Measurements from ENCODE around the gene RELA. TPM values are rescaled to one million over a fixed set of nuclear protein-coding genes. Genes with fewer than 3 reads are reported as not detected.

RELA gene
- total and polyA plus RNA-seq, 2 of the 13 experiments (the other 11 are each of a cell fraction or from before 2014, with no cell fraction given), result 21.4 to 40.5 TPM

DNA sequence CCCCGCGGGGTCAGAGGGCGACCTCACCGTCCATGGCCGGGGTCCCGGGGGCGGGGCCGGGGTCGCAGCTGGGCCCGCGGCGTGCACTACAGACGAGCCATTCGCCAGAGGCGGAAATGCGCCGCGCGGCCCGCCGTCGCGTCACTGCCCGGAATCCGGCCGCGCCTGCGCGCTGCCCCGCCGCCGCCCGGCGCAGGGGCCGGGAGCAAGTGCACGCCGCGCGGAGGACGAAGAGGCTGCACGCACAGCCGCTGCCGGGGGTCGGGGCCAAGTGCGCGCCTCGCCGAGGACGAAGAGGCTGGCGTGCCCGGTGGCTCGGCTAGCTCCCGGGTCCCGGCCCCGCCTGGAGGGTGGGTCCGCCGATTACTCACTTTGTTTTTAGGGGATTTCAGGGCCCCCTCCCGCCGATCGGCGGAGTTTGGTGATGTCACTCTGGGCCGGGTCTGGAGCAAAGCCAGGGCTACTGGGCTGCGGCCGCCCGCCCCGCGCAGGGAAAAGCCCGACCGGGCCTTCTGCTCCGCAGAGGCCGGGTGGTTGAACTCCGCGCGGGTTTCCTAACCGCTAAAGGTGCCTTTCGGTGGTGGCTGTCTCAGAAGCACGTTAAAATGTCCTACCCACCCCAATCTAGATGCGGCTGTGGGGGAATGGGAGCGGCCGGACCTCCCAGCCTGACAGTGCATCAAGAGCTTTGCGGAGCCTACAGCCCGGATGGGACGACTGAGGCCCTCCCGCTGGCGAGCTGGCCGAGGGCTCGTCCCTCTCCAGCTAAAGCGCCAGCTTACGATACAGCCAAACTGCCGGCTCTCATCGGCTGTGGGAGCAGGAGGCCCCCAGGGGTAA lies at the start of gene RELA (continued):
- TF ChIP-seq, protein P1, sequence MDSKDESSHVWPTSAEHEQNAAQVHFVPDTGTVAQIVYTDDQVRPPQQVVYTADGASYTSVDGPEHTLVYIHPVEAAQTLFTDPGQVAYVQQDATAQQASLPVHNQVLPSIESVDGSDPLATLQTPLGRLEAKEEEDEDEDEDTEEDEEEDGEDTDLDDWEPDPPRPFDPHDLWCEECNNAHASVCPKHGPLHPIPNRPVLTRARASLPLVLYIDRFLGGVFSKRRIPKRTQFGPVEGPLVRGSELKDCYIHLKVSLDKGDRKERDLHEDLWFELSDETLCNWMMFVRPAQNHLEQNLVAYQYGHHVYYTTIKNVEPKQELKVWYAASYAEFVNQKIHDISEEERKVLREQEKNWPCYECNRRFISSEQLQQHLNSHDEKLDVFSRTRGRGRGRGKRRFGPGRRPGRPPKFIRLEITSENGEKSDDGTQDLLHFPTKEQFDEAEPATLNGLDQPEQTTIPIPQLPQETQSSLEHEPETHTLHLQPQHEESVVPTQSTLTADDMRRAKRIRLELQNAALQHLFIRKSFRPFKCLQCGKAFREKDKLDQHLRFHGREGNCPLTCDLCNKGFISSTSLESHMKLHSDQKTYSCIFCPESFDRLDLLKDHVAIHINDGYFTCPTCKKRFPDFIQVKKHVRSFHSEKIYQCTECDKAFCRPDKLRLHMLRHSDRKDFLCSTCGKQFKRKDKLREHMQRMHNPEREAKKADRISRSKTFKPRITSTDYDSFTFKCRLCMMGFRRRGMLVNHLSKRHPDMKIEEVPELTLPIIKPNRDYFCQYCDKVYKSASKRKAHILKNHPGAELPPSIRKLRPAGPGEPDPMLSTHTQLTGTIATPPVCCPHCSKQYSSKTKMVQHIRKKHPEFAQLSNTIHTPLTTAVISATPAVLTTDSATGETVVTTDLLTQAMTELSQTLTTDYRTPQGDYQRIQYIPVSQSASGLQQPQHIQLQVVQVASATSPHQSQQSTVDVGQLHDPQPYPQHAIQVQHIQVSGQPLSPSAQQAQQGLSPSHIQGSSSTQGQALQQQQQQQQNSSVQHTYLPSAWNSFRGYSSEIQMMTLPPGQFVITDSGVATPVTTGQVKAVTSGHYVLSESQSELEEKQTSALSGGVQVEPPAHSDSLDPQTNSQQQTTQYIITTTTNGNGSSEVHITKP (CRISPR knock-in tag; IDR thresholded peaks at IDR 0.05; ENCODE audit: low read depth), result peak; percentile 84
- TF ChIP-seq, protein P2, sequence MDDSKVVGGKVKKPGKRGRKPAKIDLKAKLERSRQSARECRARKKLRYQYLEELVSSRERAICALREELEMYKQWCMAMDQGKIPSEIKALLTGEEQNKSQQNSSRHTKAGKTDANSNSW (CRISPR knock-in tag; IDR thresholded peaks at IDR 0.05; ENCODE audit: borderline replicate concordance), result no peak
- TF ChIP-seq HIVEP1 (CRISPR knock-in tag; IDR thresholded peaks at IDR 0.05) (peak; percentile 59; the same call in 1 of the 2 replicates), NONO (IDR thresholded peaks at IDR 0.05) (no peak), NONO (CRISPR knock-in tag; conservative IDR thresholded peaks at IDR 0.05) (peak; percentile 70; the same call in 1 of the 2 replicates), ZNF605 (CRISPR knock-in tag; IDR thresholded peaks at IDR 0.05) (peak; percentile 84), AHR (CRISPR knock-in tag; IDR thresholded peaks at IDR 0.05) (no peak), ZNF33B (CRISPR knock-in tag; IDR thresholded peaks at IDR 0.05) (no peak), ZNF274 (CRISPR knock-in tag; IDR thresholded peaks at IDR 0.05) (peak; percentile 58; the same call in 1 of the 2 replicates), TOPORS (CRISPR knock-in tag; IDR thresholded peaks at IDR 0.05) (peak; percentile 76), ATF7 (IDR thresholded peaks at IDR 0.05) (peak; percentile 25; the same call in 1 of the 2 replicates), ATF7 (CRISPR knock-in tag; IDR thresholded peaks at IDR 0.05) (peak; percentile 76), BCL6 (CRISPR knock-in tag; IDR thresholded peaks at IDR 0.05) (peak; percentile 41; the same call in 1 of the 2 replicates)
- TF ChIP-seq, protein P3, sequence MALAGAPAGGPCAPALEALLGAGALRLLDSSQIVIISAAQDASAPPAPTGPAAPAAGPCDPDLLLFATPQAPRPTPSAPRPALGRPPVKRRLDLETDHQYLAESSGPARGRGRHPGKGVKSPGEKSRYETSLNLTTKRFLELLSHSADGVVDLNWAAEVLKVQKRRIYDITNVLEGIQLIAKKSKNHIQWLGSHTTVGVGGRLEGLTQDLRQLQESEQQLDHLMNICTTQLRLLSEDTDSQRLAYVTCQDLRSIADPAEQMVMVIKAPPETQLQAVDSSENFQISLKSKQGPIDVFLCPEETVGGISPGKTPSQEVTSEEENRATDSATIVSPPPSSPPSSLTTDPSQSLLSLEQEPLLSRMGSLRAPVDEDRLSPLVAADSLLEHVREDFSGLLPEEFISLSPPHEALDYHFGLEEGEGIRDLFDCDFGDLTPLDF (CRISPR knock-in tag; IDR thresholded peaks at IDR 0.05), result peak; percentile 73; the same call in 1 of the 2 replicates
- TF ChIP-seq, protein P4, sequence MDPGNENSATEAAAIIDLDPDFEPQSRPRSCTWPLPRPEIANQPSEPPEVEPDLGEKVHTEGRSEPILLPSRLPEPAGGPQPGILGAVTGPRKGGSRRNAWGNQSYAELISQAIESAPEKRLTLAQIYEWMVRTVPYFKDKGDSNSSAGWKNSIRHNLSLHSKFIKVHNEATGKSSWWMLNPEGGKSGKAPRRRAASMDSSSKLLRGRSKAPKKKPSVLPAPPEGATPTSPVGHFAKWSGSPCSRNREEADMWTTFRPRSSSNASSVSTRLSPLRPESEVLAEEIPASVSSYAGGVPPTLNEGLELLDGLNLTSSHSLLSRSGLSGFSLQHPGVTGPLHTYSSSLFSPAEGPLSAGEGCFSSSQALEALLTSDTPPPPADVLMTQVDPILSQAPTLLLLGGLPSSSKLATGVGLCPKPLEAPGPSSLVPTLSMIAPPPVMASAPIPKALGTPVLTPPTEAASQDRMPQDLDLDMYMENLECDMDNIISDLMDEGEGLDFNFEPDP (CRISPR knock-in tag; conservative IDR thresholded peaks at IDR 0.05), result no peak
- TF ChIP-seq, protein P5, sequence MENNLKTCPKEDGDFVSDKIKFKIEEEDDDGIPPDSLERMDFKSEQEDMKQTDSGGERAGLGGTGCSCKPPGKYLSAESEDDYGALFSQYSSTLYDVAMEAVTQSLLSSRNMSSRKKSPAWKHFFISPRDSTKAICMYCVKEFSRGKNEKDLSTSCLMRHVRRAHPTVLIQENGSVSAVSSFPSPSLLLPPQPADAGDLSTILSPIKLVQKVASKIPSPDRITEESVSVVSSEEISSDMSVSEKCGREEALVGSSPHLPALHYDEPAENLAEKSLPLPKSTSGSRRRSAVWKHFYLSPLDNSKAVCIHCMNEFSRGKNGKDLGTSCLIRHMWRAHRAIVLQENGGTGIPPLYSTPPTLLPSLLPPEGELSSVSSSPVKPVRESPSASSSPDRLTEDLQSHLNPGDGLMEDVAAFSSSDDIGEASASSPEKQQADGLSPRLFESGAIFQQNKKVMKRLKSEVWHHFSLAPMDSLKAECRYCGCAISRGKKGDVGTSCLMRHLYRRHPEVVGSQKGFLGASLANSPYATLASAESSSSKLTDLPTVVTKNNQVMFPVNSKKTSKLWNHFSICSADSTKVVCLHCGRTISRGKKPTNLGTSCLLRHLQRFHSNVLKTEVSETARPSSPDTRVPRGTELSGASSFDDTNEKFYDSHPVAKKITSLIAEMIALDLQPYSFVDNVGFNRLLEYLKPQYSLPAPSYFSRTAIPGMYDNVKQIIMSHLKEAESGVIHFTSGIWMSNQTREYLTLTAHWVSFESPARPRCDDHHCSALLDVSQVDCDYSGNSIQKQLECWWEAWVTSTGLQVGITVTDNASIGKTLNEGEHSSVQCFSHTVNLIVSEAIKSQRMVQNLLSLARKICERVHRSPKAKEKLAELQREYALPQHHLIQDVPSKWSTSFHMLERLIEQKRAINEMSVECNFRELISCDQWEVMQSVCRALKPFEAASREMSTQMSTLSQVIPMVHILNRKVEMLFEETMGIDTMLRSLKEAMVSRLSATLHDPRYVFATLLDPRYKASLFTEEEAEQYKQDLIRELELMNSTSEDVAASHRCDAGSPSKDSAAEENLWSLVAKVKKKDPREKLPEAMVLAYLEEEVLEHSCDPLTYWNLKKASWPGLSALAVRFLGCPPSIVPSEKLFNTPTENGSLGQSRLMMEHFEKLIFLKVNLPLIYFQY (CRISPR knock-in tag; IDR thresholded peaks at IDR 0.05; ENCODE audit: borderline replicate concordance), result peak; percentile 96; the same call in 1 of the 2 replicates
- TF ChIP-seq, protein P6, sequence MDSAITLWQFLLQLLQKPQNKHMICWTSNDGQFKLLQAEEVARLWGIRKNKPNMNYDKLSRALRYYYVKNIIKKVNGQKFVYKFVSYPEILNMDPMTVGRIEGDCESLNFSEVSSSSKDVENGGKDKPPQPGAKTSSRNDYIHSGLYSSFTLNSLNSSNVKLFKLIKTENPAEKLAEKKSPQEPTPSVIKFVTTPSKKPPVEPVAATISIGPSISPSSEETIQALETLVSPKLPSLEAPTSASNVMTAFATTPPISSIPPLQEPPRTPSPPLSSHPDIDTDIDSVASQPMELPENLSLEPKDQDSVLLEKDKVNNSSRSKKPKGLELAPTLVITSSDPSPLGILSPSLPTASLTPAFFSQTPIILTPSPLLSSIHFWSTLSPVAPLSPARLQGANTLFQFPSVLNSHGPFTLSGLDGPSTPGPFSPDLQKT (CRISPR knock-in tag; IDR thresholded peaks at IDR 0.05; ENCODE audit: borderline replicate concordance), result no peak

All from HepG2 (cell line).